ENCODE measurements around the gene ATG9B.

GRCh38 chr7:151060416-151061212 lies 36.3 kb upstream of the ATG9B start:
- TF ChIP-seq, protein P1, sequence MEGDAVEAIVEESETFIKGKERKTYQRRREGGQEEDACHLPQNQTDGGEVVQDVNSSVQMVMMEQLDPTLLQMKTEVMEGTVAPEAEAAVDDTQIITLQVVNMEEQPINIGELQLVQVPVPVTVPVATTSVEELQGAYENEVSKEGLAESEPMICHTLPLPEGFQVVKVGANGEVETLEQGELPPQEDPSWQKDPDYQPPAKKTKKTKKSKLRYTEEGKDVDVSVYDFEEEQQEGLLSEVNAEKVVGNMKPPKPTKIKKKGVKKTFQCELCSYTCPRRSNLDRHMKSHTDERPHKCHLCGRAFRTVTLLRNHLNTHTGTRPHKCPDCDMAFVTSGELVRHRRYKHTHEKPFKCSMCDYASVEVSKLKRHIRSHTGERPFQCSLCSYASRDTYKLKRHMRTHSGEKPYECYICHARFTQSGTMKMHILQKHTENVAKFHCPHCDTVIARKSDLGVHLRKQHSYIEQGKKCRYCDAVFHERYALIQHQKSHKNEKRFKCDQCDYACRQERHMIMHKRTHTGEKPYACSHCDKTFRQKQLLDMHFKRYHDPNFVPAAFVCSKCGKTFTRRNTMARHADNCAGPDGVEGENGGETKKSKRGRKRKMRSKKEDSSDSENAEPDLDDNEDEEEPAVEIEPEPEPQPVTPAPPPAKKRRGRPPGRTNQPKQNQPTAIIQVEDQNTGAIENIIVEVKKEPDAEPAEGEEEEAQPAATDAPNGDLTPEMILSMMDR (IDR thresholded peaks at IDR 0.05) = no peak
- no peak for TF ChIP-seq POLR2A (IDR thresholded peaks at IDR 0.05)
